Nasal cavity respiratory epithelium epithelial cell of viscerocranial mucosa (primary cell): ENCODE data around the gene HSD17B7. TPM values are rescaled to one million over a fixed set of nuclear protein-coding genes. Genes with fewer than 3 reads are reported as not detected.

Experiments used
- total RNA-seq: library from RNA; depleted of rRNA; stranded (reverse); fragments of >200 nt; gene quantifications from 2 replicates; pipeline ENCODE4 v1.2.3, GENCODE V29; 2014

HSD17B7 gene, protein sequence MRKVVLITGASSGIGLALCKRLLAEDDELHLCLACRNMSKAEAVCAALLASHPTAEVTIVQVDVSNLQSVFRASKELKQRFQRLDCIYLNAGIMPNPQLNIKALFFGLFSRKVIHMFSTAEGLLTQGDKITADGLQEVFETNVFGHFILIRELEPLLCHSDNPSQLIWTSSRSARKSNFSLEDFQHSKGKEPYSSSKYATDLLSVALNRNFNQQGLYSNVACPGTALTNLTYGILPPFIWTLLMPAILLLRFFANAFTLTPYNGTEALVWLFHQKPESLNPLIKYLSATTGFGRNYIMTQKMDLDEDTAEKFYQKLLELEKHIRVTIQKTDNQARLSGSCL
- 19.4 and 35.5 TPM in 2 replicates for total RNA-seq

DNA sequence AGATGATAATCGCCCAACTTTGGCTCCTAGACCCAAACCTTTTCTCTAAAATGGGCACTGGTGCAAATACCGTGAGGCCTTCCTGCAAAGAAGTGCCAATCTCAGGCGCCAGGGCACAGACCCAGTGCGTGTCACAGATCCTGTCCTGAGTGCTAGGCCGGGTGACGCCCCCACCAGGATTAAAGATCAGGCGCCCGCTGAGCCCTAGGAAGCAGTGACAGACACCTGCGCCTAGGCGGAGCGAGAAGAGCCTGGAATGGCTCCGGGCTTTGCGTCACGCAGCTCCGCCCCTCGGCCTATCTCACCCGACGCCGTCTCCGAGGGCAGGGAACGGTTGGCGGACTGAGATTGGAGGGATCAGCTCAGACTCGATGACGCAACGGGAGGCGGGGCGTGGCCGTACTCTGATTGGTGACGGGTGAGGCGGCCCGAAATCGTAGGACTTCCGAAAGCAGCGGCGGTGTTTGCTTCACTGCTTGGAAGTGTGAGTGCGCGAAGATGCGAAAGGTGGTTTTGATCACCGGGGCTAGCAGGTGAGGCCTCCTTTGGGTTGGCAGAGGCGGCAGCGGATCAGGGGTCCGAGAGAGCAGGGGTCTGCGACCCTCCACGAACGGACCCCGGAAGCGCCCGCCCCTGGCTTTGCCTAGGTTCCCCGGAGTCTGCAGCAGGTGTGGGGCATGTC lies at the start of gene HSD17B7:
HSD17B7 (plus strand) TSS at position 400 of the 682 bp plus-strand sequence; CDS start at position 499, 99 bp downstream.

DNA sequence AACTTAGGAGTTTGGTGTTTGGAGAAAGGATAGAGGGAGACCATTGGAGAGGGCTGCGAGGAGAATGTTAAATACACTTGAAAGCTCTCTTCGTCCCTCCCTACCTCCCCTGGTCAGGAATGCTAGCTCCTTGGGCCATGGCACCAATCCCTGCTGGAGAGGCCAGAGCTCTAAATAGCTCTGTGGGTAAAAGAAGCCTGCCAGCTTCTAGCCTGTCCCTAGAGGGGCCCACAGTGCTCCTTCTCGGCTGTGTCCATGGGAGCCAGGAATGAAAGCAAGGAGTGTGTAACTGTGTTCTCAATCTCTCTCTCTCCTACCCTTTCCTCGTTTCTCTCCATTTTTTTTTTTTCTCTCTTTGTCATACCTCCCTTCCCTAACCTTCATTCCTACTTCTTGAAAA lies 70.6 kb downstream of the HSD17B7 start, which contains the start of gene CCDC190:
CCDC190 (minus strand) TSS at position 75 of the 400 bp plus-strand sequence. CDS start 1,529 bp downstream, outside the sequence.

Other genes with a start within 250 kb of the HSD17B7 start
- 122 and 179 TPM in 2 replicates for gene UAP1, start 229.0 kb upstream of the HSD17B7 start, total RNA-seq
- 2.4 and 7.2 TPM in 2 replicates for gene DDR2, start 158.2 kb upstream of the HSD17B7 start, total RNA-seq
- gene CCDC190, start 70.5 kb downstream of the HSD17B7 start, total RNA-seq, result not detected in 2 replicates